GM12878 (cell line): ENCODE measurements around the gene FBN2. TPM values are rescaled to one million over a fixed set of nuclear protein-coding genes. Genes with fewer than 3 reads are reported as not detected.

Experiments used
- ATAC-seq: fragments of 200-7000 bp; cut with Tn5 transposase; 3 replicates; pipeline ENCODE4 v1.9.1; 2020; ENCODE audit warnings: mild to moderate bottlenecking, moderate library complexity
- BruUV-seq: library from RNA; stranded (reverse); fragments of 400-500 nt; replicated peaks from 2 replicates; lab custom pipeline; 2021; lab: Mats Ljungman, UMichigan
- CTCF ChIA-PET: fragments of 300-600 bp; sonication (Branson Sonifier 250); formaldehyde crosslinking; extraction: SDS; loops from one replicate; lab custom pipeline; 2021; ENCODE audit warnings: inconsistent platforms; lab: Yijun Ruan, JAX
- POLR2A ChIA-PET: fragments of 350-600 bp; formaldehyde crosslinking; extraction: SDS; loops from one replicate; lab custom pipeline; 2021; ENCODE audit warnings: inconsistent platforms; lab: Charles Lee
- RAD21 ChIA-PET: fragments of 300-600 bp; sonication (Branson Sonifier 250); formaldehyde crosslinking; loops from one replicate; lab custom pipeline; 2023; ENCODE audit warnings: antibody characterized with exemption; ENCODE audit not compliant: unreplicated experiment; lab: Charles Lee
- SMC1A ChIA-PET: fragments of 300-600 bp; sonication (Branson Sonifier 250); formaldehyde crosslinking; loops from one replicate; lab custom pipeline; 2023; ENCODE audit not compliant: unreplicated experiment, uncharacterized antibody; lab: Charles Lee
- DNase-seq: peaks from one replicate; pipeline ENCODE4 v3.0.0-alpha.2; 2011; ENCODE audit warnings: low read depth, low spot score
- FAIRE-seq: peaks from 3 replicates; lab custom pipeline; 2011; peaks lifted over from hg19 to GRCh38; lab: Jason Lieb, UNC
- H2AFZ ChIP-seq: 2 replicates; pipeline ENCODE4 v1.6.0; 2011; ENCODE audit warnings: low read depth, low read length, control low read depth; ENCODE audit not compliant: control insufficient read depth
- H3K27ac ChIP-seq: 2 replicates; pipeline ENCODE4 v1.5.1; 2011; ENCODE audit warnings: control low read depth; ENCODE audit not compliant: control insufficient read depth, insufficient read depth
- H3K27me3 ChIP-seq, 2 experiments: replicated peaks in 1 of 2; 2 replicates each; pipeline versions ENCODE4 v1.6.0 to v1.6.1; 2011; ENCODE audit warnings: low read length in 1 of 2; ENCODE audit not compliant: control insufficient read depth in 2 of 2, insufficient read depth in 2 of 2
- H3K36me3 ChIP-seq, 2 experiments: 2 replicates each; pipeline ENCODE4 v1.5.1; 2011; ENCODE audit warnings: low read length in 1 of 2; ENCODE audit not compliant: control insufficient read depth in 2 of 2, insufficient read depth in 2 of 2
- H3K4me1 ChIP-seq: 2 replicates; pipeline ENCODE4 v1.6.1; 2011; ENCODE audit warnings: mild to moderate bottlenecking, low read length, moderate library complexity, mixed read lengths; ENCODE audit not compliant: control insufficient read depth, insufficient read depth
- H3K4me2 ChIP-seq: 2 replicates; pipeline ENCODE4 v1.6.0; 2011; ENCODE audit warnings: control low read depth; ENCODE audit not compliant: control insufficient read depth, insufficient read depth
- H3K4me3 ChIP-seq: fragments of 200-600 bp; sonication (generic); 2 replicates; pipeline ENCODE4 v1.5.1; 2016
- H3K79me2 ChIP-seq: 2 replicates; pipeline ENCODE4 v1.6.0; 2011; ENCODE audit warnings: low read length; ENCODE audit not compliant: control insufficient read depth, insufficient read depth
- H3K9ac ChIP-seq: 2 replicates; pipeline ENCODE4 v1.8.0; 2011; ENCODE audit warnings: low read length, control low read depth, mixed read lengths; ENCODE audit not compliant: control insufficient read depth, insufficient read depth
- H3K9me3 ChIP-seq: replicated peaks from 3 replicates; pipeline ENCODE4 v1.5.1; 2011; ENCODE audit warnings: mild to moderate bottlenecking, low read length; ENCODE audit not compliant: control insufficient read depth, insufficient read depth
- H4K20me1 ChIP-seq: 2 replicates; pipeline ENCODE4 v1.6.0; 2011; ENCODE audit not compliant: control insufficient read depth, insufficient read depth
- CHD2 ChIP-seq: IDR thresholded peaks from 2 replicates; pipeline ENCODE4 v1.6.1; 2011; ENCODE audit warnings: low read depth, low read length, improper control_type of control experiment, borderline replicate concordance
- HDGF ChIP-seq: fragments of 450-650 bp; IDR thresholded peaks from 2 replicates; pipeline ENCODE4 v1.6.1; 2016; ENCODE audit warnings: antibody characterized with exemption
- IRF3 ChIP-seq: fragments of 450-650 bp; IDR thresholded peaks from 2 replicates; pipeline ENCODE4 v1.6.1; 2014; ENCODE audit warnings: mild to moderate bottlenecking
- NFYA ChIP-seq: IDR thresholded peaks from 2 replicates; pipeline ENCODE4 v1.6.1; 2011; ENCODE audit warnings: low read depth, mild to moderate bottlenecking, low read length, improper control_type of control experiment, borderline replicate concordance
- PAX5 ChIP-seq: IDR thresholded peaks from 2 replicates; pipeline ENCODE4 v1.6.1; 2011; ENCODE audit warnings: low read depth, low read length, borderline replicate concordance
- SKIL ChIP-seq: fragments of 450-650 bp; IDR thresholded peaks from 2 replicates; pipeline ENCODE4 v1.6.1; 2017; ENCODE audit warnings: mild to moderate bottlenecking, low read depth, inconsistent platforms; ENCODE audit not compliant: poor library complexity, severe bottlenecking
- SREBF1 ChIP-seq: IDR thresholded peaks from 2 replicates; pipeline ENCODE4 v1.6.1; 2012; ENCODE audit warnings: mild to moderate bottlenecking, low read length
- WGBS: methylation state at CpG from one replicate; pipeline ENCODE4 v1.1.6; 2016; ENCODE audit warnings: low lambda C conversion rate; ENCODE audit not compliant: insufficient replicate concordance, insufficient coverage; ENCODE audit errors: missing lambda C conversion rate; 5-methylcytosine and 5-hydroxymethylcytosine counted together
- in situ Hi-C: fragments of 300-500 bp; cut with MboI; formaldehyde crosslinking; loops from 9 replicates; pipeline ENCODE4 v1.14.3; 2018; ENCODE audit warnings: mixed read lengths
- intact Hi-C: fragments of 100-400 bp; cut with micrococcal nuclease; formaldehyde crosslinking; loops from one replicate; pipeline ENCODE4 v1.14.2; 2022; ENCODE audit not compliant: unreplicated experiment
- polyA plus RNA-seq, 11 experiments: library from polyadenylated mRNA; depleted of rRNA in 4 of 11; unstranded in 6 of 11; stranded (reverse) in 5 of 11; fragments of >200 nt; fragmentation: Nextera tagmentation in 4 of 11; fragmentation: Illumina TruSeq in 1 of 11; extraction: Ambion mirVana in 4 of 11; extraction: Trizol in 1 of 11; gene quantifications; 1 replicate in 1 of 11; 2 replicates in 10 of 11; pipeline versions ENCODE4 v1.2.1 to v1.2.3, GENCODE V29; 2011 to 2016; ENCODE audit warnings: inconsistent platforms in 2 of 11, missing spikeins in 2 of 11, low read depth in 1 of 11
- total RNA-seq, 4 experiments: library from RNA; depleted of rRNA in 3 of 4; stranded (reverse); fragments of >200 nt in 3 of 4; fragmentation: Illumina TruSeq in 1 of 4; extraction: Trizol in 1 of 4; gene quantifications; 2 replicates each; pipeline versions ENCODE4 v1.2.1 to v1.2.3, GENCODE V29; 2013 to 2021

Gene FBN2
- total and polyA plus RNA-seq, 10 of the 15 experiments (the other 5 are each of a cell fraction or from before 2014, with no cell fraction given): 0.01 to 0.98 (median 0.10) TPM; not detected in 3

- in situ Hi-C loops: no loop called here
- ChIA-PET RAD21 (no interaction called here), SMC1A (interaction anchor here (0.6 kb wide), 1 partner anchor 502 kb away, joined by 3 read pairs; no protein-coding TSS in a partner anchor), POLR2A (no interaction called here), CTCF (no interaction called here)
- Histone ChIP-seq H2AFZ (no peak overlapping the region), H3K4me1 (no peaks in the 10 kb centered on the region), H4K20me1 (no peaks in the 10 kb centered on the region), H3K79me2 (no peaks in the 10 kb centered on the region), H3K4me3 (no peak overlapping the region), H3K27me3 (no peaks in the 10 kb centered on the region), H3K27ac (no peak overlapping the region), H3K36me3 (no peaks in the 10 kb centered on the region), H3K9ac (no peak overlapping the region), H3K9me3 (no peaks in the 10 kb centered on the region), H3K4me2 (no peak overlapping the region)
- 2% methylated on average over 2 of the region's 2 CpGs for WGBS
- FAIRE-seq (no peak), DNase-seq (no peak), ATAC-seq (no peak)
- TF ChIP-seq IRF3: no peak
- TF ChIP-seq HDGF: no peak
- TF ChIP-seq SKIL: no peak
- no peak for TF ChIP-seq CHD2
- TF ChIP-seq PAX5: no peak
- no peak for TF ChIP-seq NFYA
- no peak for TF ChIP-seq SREBF1
- intact Hi-C loops: no loop called here
- no TSS peak for BruUV-seq
Measured at GRCh38 chr5:128587275-128587674, 49.2 kb upstream of the FBN2 start.
